WTC11 (cell line): ENCODE measurements around the gene SORL1.

Experiments used
- KAT7 ChIP-seq: sonication (generic); formaldehyde crosslinking; IDR thresholded peaks from 2 replicates; pipeline ENCODE4 v1.8.1; 2023; ENCODE audit warnings: missing genetic modification reagents, mild to moderate bottlenecking, borderline replicate concordance
- NFYB ChIP-seq: sonication (generic); formaldehyde crosslinking; conservative IDR thresholded peaks from 2 replicates; pipeline ENCODE4 v1.8.0; 2022; ENCODE audit warnings: low read depth, missing genetic modification reagents
- NR3C1 ChIP-seq: sonication (generic); formaldehyde crosslinking; conservative IDR thresholded peaks from 2 replicates; pipeline ENCODE4 v1.8.1; 2023; ENCODE audit warnings: low read depth, mild to moderate bottlenecking, missing genetic modification reagents
- ZNF317 ChIP-seq: sonication (generic); formaldehyde crosslinking; IDR thresholded peaks from 2 replicates; pipeline ENCODE4 v1.8.1; 2023; ENCODE audit warnings: low read depth, mild to moderate bottlenecking, moderate library complexity, missing genetic modification reagents, borderline replicate concordance
- TF ChIP-seq, protein P1 (sequence below): sonication (generic); formaldehyde crosslinking; IDR thresholded peaks from 2 replicates; pipeline ENCODE4 v1.8.1; 2022; ENCODE audit warnings: low read depth, missing genetic modification reagents, borderline replicate concordance
- TF ChIP-seq, protein P2 (sequence below): fragments of 200-600 bp; IDR thresholded peaks from 2 replicates; pipeline ENCODE4 v1.8.0; 2022; ENCODE audit warnings: antibody characterized with exemption
- TF ChIP-seq, protein P3 (sequence below): sonication (generic); formaldehyde crosslinking; IDR thresholded peaks from 2 replicates; pipeline ENCODE4 v1.8.0; 2022; ENCODE audit warnings: mild to moderate bottlenecking, missing genetic modification reagents
- TF ChIP-seq, protein P4 (sequence below): sonication (generic); formaldehyde crosslinking; IDR thresholded peaks from 2 replicates; pipeline ENCODE4 v1.8.1; 2023; ENCODE audit warnings: mild to moderate bottlenecking, missing genetic modification reagents
- TF ChIP-seq, protein P5 (sequence below): sonication (generic); formaldehyde crosslinking; IDR thresholded peaks from 2 replicates; pipeline ENCODE4 v1.8.0; 2022; ENCODE audit warnings: mild to moderate bottlenecking, missing genetic modification reagents

DNA sequence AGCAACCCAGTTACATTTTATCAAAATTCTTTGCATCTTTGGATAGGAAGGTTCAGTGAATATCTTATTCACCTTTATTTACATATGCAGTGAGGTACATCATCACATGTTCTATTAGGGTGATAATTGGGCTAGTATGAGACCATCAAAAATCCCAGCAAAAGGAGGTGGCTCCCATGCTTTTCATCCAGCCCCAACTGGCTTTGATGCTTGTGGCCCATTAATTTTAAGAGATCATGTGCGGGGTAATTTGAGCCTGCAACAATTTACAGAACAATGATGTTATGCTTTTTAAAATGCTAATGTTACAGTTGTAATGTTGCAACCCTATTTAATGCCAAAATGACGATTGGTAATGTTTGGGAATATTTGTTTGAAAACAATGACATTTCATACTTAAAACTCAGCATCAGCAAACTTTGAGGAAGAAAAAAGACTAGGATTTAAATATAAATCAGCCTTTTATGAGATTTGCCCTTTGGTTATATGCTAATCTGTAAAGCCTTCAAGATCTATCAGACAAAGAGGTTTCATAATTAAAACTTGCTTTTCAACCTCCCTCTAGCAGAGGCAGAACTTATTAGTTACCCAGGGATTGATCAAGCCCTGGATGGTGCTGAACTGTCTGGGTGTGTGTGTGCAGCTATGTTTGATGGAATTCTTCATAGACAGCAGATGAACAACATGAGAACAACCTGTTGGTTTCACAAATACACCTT is 184.1 kb downstream of the SORL1 start:
- TF ChIP-seq NR3C1 (CRISPR knock-in tag), result no peak
- TF ChIP-seq, protein P1, sequence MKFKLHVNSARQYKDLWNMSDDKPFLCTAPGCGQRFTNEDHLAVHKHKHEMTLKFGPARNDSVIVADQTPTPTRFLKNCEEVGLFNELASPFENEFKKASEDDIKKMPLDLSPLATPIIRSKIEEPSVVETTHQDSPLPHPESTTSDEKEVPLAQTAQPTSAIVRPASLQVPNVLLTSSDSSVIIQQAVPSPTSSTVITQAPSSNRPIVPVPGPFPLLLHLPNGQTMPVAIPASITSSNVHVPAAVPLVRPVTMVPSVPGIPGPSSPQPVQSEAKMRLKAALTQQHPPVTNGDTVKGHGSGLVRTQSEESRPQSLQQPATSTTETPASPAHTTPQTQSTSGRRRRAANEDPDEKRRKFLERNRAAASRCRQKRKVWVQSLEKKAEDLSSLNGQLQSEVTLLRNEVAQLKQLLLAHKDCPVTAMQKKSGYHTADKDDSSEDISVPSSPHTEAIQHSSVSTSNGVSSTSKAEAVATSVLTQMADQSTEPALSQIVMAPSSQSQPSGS (CRISPR knock-in tag), result no peak
- TF ChIP-seq ZNF317, result no peak
- TF ChIP-seq, protein P2, sequence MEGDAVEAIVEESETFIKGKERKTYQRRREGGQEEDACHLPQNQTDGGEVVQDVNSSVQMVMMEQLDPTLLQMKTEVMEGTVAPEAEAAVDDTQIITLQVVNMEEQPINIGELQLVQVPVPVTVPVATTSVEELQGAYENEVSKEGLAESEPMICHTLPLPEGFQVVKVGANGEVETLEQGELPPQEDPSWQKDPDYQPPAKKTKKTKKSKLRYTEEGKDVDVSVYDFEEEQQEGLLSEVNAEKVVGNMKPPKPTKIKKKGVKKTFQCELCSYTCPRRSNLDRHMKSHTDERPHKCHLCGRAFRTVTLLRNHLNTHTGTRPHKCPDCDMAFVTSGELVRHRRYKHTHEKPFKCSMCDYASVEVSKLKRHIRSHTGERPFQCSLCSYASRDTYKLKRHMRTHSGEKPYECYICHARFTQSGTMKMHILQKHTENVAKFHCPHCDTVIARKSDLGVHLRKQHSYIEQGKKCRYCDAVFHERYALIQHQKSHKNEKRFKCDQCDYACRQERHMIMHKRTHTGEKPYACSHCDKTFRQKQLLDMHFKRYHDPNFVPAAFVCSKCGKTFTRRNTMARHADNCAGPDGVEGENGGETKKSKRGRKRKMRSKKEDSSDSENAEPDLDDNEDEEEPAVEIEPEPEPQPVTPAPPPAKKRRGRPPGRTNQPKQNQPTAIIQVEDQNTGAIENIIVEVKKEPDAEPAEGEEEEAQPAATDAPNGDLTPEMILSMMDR, result no peak
- TF ChIP-seq, protein P3, sequence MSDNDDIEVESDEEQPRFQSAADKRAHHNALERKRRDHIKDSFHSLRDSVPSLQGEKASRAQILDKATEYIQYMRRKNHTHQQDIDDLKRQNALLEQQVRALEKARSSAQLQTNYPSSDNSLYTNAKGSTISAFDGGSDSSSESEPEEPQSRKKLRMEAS (CRISPR knock-in tag), result no peak
- TF ChIP-seq, protein P4, sequence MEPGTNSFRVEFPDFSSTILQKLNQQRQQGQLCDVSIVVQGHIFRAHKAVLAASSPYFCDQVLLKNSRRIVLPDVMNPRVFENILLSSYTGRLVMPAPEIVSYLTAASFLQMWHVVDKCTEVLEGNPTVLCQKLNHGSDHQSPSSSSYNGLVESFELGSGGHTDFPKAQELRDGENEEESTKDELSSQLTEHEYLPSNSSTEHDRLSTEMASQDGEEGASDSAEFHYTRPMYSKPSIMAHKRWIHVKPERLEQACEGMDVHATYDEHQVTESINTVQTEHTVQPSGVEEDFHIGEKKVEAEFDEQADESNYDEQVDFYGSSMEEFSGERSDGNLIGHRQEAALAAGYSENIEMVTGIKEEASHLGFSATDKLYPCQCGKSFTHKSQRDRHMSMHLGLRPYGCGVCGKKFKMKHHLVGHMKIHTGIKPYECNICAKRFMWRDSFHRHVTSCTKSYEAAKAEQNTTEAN (CRISPR knock-in tag), result no peak
- TF ChIP-seq KAT7 (CRISPR knock-in tag), result no peak
- TF ChIP-seq, protein P5, sequence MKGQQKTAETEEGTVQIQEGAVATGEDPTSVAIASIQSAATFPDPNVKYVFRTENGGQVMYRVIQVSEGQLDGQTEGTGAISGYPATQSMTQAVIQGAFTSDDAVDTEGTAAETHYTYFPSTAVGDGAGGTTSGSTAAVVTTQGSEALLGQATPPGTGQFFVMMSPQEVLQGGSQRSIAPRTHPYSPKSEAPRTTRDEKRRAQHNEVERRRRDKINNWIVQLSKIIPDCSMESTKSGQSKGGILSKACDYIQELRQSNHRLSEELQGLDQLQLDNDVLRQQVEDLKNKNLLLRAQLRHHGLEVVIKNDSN (CRISPR knock-in tag), result no peak
- TF ChIP-seq NFYB (CRISPR knock-in tag), result no peak
